NCI-H774 (cell line): ENCODE results near the gene PRAMEF5.
"Not testable (repeated sequence)": the region's sequence is repeated elsewhere in the genome, so short reads cannot be mapped to it uniquely, and the experiment has no call there.

ENCODE experiments used
- DNase-seq: peaks from one replicate; lab custom pipeline; 2025; lab: John Stamatoyannopoulos, UW

PRAMEF5 gene

DNA sequence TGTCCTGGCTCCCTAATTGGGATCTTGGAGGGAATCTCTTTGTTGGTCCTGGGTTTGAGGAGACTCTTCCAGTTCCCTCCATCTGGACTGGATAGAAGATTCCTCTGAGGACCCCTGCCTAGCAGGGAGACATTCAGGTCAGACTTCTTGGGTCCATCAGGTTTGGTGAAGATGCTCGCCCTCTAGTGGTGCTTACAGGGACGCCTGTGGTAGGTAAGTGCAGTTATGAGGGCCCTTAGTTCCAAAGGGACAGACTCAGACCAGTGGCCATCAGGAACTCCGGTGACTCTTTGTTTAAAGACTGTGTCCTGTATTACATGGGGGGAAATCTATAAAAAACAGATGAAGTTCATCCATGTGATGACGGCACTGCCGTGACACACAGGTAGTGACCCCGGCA lies 23.0 kb downstream of the PRAMEF5 start:
- DNase-seq: not testable (repeated sequence)

DNA sequence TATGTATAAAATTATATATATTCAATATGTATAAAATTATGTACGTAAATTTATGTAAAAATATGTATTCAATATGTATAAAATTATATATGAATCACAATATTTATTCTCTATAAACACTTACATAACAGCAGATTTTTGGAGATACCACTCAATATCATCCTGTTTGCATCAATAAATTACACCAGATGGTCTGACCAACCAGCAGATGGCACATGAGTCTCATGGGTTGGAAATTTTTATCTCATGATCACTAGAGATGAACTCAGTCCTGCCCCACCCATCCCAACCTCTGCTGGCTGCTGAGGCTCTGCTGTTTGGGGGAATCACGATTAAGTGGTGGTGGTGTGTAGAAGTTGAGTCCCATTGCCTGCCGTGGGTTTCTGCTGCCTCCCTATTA lies 25.6 kb downstream of the PRAMEF5 start:
- not testable (repeated sequence) for DNase-seq

DNA sequence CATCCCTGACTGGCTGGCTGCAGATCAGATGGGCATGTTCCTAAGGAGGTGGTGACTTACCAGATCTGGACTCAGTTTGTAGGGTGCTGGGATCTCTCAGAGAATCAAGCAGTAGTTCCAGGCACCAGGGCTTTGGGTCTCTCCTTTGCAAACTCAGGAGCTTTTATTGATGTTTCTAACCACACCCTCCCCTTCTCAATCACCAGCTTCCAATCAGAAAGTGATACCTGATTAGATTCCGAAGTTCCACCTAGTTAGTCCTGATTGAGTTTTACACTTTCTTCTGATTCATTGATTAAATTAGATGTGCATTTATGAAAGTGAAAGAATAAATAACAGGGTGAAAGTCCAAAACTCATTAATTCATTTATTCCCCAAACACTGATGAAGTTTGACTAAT lies 31.0 kb downstream of the PRAMEF5 start, which contains the start of gene PRAMEF8:
Gene PRAMEF8 (minus strand): TSS at position 101 of the 400 bp plus-strand sequence. CDS start 1,046 bp downstream, outside the sequence.
- not testable (repeated sequence) for DNase-seq

DNA sequence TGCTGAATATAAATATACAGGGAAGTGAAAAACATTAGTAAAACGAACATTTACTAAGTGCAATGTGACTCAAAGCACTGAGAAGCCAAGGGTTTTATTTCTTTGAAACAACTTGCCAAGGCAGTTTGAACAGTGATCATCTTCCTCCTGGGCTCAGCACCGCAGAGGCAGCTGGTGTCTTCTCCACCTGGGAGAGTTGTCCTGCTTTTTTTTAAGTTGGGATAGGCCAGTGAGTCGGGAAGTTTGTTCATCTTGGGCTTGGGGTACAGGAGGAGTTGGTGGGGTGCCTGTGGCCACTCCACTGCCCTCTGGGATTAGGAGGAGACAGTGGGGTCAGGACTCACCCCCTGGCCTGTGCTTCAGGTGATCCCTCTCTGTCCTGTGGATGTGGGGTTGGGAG lies 35.0 kb downstream of the PRAMEF5 start:
- not testable (repeated sequence) for DNase-seq

DNA sequence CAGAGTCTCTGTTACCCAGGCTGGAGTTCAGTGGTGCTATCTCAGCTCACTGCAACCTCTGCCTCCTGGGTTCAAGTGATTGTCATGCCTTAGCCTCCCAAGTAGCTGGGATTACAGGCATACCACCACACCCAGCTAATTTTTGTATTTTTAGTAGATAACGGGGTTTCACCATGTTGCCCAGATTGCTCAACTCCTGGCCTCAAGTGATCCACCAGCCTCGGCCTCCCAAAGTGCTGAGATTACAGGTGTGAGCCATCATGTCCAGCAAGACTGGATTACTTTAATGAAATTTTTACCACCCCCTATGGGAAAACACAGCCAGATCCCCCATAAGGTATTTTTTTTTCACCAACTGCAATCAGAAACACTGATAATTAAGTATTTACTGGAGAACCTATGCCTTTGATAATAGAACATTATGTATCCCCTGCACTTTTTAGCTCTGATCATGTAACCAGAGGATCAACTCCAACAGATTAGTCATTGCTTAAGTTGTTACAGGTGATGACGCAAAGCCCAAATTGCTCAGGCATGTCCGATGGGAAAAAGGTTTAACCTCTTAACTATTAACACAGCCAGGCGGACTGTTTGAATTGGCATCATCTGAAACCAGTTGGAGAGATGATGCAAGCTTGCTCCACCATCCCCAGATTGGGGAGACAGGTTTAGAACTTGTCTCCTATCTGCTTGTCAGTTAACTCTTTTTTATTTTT lies 43.4 kb downstream of the PRAMEF5 start:
- DNase-seq: not testable (repeated sequence)

DNA sequence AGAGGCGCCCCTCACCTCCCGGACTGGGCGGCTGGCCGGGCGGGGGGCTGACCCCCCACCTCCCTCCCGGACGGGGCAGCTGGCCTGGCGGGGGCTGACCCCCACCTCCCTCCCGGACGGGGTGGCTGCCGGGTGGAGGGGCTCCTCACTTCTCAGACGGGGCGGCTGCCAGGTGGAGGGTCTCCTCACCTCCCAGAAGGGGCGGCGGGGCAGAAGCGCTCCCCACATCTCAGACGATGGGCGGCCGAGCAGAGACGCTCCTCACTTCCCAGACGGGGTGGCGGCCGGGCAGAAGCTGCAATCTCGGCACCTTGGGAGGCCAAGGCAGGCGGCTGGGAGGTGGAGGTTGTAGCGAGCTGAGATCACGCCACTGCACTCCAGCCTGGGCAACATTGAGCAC lies 44.7 kb downstream of the PRAMEF5 start:
- not testable (repeated sequence) for DNase-seq

DNA sequence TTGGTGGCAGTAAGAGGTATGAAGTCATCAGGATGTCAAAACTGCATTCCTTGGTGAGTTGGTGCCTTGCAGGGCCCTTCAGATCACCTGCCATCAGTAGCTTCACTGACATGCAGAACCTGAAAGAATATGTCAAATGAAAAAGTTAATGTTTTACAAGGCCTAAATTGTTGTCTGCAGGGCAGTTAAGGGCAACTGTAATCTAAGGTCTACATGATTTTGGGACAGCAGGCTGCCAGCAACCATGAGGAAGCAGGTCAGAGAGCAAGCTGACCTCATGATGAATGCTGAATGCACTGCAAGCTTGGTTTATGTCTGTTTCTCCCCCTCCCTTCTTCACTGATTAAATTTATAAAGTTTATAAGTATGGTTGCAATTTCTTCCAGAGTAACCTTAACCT lies 48.2 kb downstream of the PRAMEF5 start:
- DNase-seq: not testable (repeated sequence)

DNA sequence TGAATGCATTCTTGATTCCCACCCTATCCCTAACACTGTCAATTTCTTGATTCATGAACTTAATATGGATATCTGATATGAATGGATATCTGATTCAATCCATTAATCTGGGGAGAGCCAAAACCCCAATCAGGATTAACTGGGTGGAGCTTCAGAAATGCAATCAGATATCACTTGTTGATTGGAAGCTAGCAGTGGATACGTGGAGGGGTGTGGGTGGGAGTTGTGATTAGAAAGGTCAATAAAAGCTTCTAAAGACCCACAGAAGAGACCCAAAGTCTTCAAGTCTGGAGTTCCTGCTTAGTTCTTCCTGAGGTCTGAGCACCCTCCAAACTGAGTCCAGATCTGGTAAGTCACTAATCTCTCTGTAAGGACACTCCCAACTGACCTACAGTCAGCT lies 49.2 kb downstream of the PRAMEF5 start, which contains the start of gene PRAMEF33:
Gene PRAMEF33 (plus strand): TSS at position 301 of the 400 bp plus-strand sequence. CDS start 2,416 bp downstream, outside the sequence.
- DNase-seq: not testable (repeated sequence)
